LoVo (cell line): Measurements from ENCODE around the gene KCNJ8.
"Not testable (repeated sequence)": the region's sequence is repeated elsewhere in the genome, so short reads cannot be mapped to it uniquely, and the experiment has no call there.

Experiments
- DNase-seq: peaks from one replicate; pipeline ENCODE4 v3.0.0-alpha.2; 2016; ENCODE audit warnings: low spot score

Gene KCNJ8

GRCh38 chr12:21774358-21775132 lies at the start of gene KCNJ8:
Gene KCNJ8 (minus strand): TSS chr12:21774706. CDS start chr12:21773616, 1,090 bp downstream.
- DNase-seq, result peak; percentile 36

- DNase-seq, result no peak
Measured at GRCh38 chr12:21823581-21823980, 49.1 kb upstream of the KCNJ8 start.

- DNase-seq, result peak; percentile 88
Measured at GRCh38 chr12:21819678-21820077, 45.2 kb upstream of the KCNJ8 start.

DNA sequence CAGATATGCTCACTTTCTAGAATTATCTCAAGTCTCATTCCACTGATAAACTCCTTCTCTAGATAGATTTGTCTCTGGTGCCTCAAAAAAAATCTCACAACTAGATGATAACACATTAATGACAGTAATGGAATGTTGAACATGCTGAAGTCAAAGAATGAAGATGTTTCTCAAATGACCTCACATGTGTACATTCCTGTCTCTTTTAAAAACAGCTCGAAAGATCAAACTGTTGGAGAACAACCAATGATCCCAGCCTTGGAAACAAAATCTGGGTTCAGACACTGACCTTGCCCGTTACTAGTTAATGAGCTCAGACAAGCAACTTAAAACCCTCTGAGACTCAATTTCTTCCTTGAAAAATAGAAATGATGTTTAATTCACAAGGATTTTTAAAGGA lies 44.7 kb upstream of the KCNJ8 start:
- peak; percentile 54 for DNase-seq

DNA sequence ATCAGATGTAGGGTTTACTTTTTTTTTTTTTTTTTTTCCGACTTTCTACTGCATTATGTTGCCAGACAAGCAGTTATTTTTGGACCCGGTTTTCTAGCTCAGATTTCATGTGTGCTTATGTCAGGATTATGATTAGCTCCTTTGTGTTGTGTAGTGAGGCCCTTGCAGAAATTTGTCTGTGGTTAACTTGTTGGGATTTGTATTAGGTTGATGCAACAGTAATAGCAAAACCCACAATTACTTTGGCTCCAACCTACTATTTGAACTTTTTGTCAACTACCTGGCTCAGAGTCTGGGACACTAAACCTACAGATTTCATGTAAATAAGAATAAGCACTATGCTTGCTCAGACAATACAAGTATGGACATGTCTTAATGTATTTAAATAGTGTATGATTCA lies 44.1 kb upstream of the KCNJ8 start:
- DNase-seq, result peak; percentile 14

DNA sequence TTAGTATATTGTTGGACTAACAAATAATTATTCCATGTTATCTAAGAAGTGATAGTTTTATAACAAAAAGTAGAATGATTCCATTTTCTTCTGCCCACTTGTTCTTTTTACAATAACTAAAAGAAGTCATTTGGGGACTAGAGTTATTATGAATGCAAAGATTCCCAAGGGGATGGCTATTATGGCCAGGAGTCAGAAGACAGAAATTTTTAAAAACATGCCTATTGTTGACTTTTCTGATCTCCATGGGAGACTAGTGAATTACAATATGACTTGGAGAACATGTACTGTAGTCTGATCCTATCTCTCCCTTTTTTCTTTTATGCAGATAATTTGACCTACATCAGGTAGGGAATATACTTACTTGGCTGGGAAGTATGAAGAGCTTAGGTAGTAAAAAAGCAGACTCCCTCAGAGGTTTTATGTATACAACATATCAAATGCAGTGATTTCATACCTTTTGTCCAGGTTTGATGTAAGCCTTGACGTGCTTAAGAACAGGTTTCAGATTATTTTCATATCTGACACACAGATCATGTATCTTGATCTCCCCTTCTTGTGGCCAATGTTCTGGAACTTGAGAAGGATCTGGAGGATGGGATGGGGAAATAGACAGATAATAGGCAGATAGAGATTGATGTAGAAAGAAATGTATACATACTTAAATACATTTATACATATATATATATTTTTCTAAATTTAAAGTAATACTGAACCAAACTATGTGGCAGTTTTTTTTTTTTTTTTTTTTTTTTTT lies 41.0 kb upstream of the KCNJ8 start:
- DNase-seq, result no peak

GRCh38 chr12:21814814-21815213 lies 40.3 kb upstream of the KCNJ8 start:
- no peak for DNase-seq

DNA sequence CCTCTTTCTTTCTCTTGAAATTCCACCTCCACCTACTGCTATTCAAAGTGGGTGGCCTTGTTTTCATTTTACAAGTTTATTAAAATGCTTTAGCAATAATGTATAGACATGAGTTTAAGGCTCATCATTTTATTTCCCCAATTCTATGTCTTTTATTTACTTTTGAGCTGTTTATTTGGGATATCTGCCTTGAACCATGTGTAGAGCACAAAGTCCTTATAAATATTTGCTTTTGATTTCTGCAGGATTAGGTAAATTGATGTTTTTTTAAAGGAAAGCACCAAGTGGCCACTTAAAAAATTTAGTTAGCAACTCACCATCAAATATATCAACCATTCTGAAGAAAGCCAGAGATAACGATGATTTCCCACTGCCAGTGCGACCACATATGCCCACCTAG lies 39.8 kb upstream of the KCNJ8 start:
- no peak for DNase-seq

DNA sequence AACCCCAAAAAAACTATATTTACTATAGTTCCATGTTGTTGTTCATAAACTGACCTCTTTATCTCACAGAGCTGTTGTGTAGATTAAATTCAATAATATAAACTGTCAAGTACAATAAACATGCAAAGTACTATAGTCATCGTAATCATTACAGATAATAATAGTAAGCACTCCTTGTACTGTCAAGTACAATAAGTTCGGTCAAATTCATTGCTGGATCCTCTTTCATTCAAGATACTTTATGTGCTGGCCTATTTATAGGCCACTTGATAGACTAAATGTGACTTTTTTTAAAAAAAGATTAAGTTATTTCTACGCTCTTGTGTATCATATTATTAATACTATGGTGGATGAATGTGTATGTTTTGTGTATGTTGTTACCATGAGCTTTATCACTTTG lies 39.2 kb upstream of the KCNJ8 start:
- DNase-seq, result no peak

- no peak for DNase-seq
Measured at GRCh38 chr12:21813125-21813524, 38.6 kb upstream of the KCNJ8 start.

- DNase-seq, result not testable (repeated sequence)
Measured at GRCh38 chr12:21812340-21812739, 37.8 kb upstream of the KCNJ8 start.

DNA sequence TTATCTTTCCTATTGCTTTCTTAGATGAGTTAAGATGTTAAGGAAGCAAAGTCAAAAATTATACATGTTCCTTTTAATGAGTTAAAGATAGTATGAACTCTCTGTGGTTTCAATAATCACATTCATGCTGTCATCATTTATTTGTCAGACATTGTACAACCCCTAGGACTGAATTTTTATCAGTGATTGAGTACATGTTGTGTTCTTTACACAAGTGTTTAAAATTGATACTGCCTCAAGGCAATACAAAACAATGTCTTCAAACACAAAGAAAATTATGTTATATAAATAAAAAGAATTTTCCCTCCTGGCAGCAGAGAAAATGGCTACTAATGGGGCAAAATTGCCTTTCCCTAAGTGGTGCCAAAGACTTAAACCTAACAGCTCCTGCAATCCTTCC lies 34.6 kb upstream of the KCNJ8 start:
- no peak for DNase-seq

- no peak for DNase-seq
Measured at GRCh38 chr12:21806255-21806654, 31.7 kb upstream of the KCNJ8 start.

DNA sequence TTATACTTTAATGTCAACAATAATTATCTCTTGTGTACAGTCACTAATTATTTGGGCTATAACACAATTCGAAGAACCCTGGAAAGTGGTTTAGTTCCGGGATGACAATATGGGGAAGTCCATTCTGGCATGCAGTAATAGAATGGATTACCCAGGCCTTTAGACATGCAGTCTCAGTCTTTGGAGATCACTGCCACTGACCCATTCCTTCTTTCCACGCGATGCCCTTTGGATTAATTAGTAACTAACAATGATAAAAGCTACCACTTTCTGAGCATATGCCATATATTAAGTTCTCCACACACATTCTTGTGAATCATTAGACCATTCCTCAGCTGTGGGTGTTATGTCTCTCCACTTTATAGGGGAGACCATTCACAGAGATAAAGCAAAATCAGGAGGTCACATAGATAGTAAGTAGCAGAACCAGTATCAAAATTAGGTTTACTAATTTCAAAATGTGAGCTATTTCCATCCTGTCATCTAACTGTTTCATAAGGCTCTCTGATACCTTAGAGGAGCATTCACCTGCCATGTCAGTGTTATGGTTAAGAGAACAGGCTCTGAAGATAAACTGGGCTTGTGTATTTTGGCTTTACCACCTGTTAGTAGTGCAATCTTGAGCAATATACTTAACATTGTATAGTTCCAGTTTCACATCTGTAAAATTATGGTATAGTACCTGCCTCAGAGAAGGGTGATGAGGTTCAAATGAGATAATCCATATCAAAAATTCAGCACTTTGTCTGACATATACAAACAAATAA lies 27.2 kb upstream of the KCNJ8 start:
- no peak for DNase-seq

GRCh38 chr12:21800011-21800410 lies 25.5 kb upstream of the KCNJ8 start:
- DNase-seq, result no peak

- no peak for DNase-seq
Measured at GRCh38 chr12:21797539-21797938, 23.0 kb upstream of the KCNJ8 start.

- DNase-seq, result no peak
Measured at GRCh38 chr12:21795648-21796328, 21.3 kb upstream of the KCNJ8 start.

DNA sequence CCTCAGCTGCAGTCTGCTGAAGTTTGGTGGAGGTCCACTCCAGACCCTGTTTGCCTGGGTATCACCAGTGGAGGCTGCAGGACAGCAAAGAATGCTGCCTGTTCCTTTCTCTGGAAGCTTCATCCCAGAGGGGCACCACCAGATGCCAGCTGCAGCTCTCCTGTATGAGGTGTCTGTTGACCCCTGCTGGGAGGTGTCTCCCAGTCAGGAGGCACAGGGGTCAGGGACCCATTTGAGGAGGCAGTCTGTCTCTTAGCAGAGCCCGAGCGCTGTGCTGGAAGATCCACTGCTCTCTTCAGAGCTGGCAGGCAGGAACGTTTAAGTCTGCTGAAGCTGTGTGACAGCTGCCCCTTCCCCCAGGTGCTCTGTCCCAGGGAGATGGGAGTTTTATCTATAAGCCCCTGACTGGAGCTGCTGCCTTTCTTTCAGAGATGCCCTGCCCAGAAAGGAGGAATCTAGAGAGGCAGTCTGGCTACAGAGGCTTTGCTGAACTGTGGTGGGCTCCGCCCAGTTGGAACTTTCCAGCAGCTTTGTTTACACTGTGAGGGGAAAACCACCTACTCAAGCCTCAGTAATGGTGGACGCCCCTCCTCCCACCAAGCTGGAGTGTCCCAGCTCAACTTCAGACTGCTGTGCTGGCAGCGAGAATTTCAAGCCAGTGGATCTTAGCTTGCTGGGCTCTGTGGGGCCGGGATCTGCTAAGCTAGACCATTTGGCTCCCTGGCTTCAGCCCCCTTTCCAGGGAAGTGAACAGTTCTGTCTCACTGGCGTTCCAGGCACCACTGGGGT lies 20.5 kb upstream of the KCNJ8 start:
- DNase-seq, result not testable (repeated sequence)

GRCh38 chr12:21789687-21790086 lies 15.2 kb upstream of the KCNJ8 start:
- not testable (repeated sequence) for DNase-seq

- DNase-seq, result no peak
Measured at GRCh38 chr12:21788089-21788983, 13.8 kb upstream of the KCNJ8 start.
